ENCODE data around the gene FBXW4. TPM values are rescaled to one million over a fixed set of nuclear protein-coding genes. Genes with fewer than 3 reads are reported as not detected.

Gene FBXW4
- total RNA-seq, 1 donor, result 35.2 TPM

DNA sequence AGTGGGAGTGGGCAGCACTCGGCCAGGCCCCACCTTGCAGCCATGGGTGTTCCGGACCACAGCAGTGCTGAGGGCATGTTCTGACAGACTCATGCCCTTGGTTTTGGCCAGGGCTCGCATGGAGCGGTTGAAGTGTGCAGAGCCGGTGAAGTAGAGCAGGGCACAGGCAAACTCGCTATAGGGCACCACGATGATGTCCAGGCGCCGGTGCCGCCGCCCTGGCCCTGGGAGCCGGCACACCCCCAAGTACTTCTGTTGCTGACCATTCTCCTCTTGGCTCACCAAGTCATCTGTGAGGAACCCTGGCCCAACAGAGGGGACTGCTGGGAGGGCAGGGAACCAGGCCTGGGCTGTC, 115.5 kb downstream of the FBXW4 start:
- TF ChIP-seq, protein P1, sequence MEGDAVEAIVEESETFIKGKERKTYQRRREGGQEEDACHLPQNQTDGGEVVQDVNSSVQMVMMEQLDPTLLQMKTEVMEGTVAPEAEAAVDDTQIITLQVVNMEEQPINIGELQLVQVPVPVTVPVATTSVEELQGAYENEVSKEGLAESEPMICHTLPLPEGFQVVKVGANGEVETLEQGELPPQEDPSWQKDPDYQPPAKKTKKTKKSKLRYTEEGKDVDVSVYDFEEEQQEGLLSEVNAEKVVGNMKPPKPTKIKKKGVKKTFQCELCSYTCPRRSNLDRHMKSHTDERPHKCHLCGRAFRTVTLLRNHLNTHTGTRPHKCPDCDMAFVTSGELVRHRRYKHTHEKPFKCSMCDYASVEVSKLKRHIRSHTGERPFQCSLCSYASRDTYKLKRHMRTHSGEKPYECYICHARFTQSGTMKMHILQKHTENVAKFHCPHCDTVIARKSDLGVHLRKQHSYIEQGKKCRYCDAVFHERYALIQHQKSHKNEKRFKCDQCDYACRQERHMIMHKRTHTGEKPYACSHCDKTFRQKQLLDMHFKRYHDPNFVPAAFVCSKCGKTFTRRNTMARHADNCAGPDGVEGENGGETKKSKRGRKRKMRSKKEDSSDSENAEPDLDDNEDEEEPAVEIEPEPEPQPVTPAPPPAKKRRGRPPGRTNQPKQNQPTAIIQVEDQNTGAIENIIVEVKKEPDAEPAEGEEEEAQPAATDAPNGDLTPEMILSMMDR (IDR thresholded peaks at IDR 0.05; ENCODE audit: insufficient read depth, low read length), result no peak

DNA sequence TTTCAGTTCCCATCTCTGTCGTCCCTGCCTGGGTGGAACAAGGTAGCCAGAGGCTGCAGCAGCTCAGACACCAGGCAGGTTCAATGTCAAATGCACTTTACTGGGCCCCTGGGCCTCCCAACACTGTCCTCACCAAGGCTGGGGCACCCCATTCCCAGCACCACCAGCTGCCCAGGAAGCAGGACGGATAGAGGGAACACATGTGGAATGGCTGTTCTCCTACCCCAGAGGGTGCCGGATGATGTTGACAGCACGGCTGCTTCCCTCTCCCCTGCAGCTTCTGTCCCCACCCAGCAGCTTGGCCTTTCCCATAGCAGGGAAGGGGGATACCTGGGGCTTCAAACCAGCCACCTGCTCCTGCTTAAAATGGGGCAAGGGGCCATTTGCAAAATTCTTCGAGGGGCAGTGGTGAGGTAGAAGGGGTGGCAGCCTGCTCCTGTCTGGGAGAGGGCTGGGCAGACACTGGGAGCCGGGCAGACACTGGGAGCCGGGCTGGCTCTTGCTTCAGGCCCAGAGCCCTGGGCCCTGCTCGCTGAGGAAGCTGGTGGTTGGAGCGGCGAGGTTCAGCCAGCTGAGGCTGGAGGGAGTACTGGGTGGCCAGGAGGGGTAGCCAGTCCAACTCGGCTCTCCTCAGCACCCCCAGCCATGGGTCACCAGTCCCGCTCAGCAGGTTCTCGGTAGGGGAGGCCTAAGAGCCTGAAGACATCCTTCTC, 116.0 kb downstream of the FBXW4 start:
- no peak for DNase-seq (ENCODE audit: low read depth)
- no peak overlapping the region for H3K4me3 ChIP-seq (ENCODE audit: low read depth, low read length)
- TF ChIP-seq, protein P1 (IDR thresholded peaks at IDR 0.05; ENCODE audit: insufficient read depth, low read length), result no peak

More for the DNA sequence above, 115.5 kb downstream of the FBXW4 start:
- H3K4me3 ChIP-seq (ENCODE audit: low read depth, low read length), result no peak overlapping the region
- no peak for DNase-seq (ENCODE audit: low read depth)

DNA sequence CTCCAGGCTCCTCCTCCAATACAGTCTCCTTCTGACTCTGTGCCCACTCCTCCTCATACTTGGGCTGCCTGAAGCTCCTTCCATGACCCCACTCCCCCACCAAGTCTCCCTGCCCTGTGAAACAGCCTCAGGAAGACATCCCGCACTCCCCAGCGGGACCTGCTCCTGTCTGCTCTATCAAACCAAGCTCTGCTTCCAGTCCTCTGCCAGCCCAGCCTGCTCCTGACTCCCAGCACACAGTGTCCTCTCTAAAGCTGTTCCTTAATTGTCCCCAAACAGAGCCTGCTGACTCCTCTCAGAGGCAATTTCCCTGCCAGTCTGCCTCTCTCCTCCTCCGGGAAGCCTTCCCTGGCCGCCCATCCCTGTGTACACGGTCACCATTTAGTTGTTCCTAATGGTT, 116.8 kb downstream of the FBXW4 start:
- TF ChIP-seq, protein P1 (IDR thresholded peaks at IDR 0.05; ENCODE audit: insufficient read depth, low read length), result no peak
- H3K4me3 ChIP-seq (ENCODE audit: low read depth, low read length), result no peak overlapping the region
- DNase-seq (ENCODE audit: low read depth), result no peak

DNA sequence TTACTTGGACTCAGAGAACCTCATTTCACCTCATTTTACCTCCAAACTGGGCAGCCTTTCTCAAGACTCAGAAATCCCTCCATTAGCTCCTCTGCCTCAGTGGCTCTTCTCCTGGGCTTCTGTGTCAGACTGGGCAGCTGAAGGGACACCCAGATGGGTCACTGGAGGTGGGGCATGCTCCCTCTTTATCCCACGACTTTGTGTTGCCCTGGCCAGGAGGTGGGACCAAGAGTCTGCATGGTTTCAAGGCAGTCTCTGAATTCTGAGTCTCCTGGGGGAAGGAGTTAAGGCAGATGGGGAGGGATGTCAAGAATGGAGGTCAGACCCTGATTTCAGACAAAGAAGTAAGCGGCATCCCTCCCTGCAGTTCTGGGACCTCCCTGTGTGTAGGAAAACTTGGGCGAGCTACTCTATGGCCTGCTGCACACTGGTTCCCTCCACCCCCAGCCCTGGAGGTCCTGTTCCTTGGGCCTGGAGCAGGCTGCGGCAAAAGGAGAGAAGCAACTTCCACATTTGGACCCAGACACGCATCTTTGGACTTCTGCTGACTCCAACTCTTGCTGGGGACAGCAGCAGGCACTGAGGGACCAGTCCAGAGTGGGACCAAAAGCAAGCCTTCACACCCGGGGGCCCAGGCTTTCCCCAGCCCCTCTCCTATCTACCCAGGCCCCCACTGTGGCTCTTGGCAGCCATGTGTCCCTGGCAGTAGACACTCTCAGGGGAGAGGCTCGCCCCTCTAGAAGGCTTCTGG, 117.7 kb downstream of the FBXW4 start:
- no peak overlapping the region for H3K4me3 ChIP-seq (ENCODE audit: low read depth, low read length)
- no peak for DNase-seq (ENCODE audit: low read depth)
- TF ChIP-seq, protein P1 (IDR thresholded peaks at IDR 0.05; ENCODE audit: insufficient read depth, low read length), result no peak

DNA sequence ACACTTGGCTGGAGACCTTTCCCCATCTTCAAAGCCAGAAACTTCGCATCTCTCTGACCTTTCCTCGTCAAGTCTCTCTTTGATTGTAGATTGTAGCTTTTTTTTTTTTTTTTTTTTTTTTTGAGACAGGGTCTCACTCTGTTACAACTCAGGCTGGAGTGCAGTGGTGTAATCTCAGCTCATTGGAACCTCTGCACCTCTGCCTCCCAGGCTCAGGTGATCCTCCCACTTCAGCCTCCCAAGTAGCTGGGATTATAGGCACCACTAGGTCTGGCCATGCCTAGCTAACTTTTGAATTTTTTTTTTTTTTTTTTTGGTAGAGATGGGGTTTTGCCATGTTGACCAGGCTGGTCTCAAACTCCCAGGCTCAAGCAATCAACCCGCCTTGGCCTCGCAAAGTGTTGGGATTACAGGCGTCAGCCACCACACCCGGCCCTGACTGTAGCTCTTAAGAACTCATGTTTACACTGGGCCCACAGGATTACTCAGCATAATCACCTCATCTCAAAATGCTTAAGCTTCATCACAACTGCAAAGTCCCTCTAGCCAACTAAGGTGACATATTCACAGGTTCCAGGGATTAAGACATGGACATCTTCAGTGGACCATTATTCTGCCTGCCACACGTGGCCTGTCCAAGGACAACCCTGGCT, 118.6 kb downstream of the FBXW4 start:
- TF ChIP-seq, protein P1 (IDR thresholded peaks at IDR 0.05; ENCODE audit: insufficient read depth, low read length), result no peak
- peak; percentile 16 for DNase-seq (ENCODE audit: low read depth)
- no peak overlapping the region for H3K4me3 ChIP-seq (ENCODE audit: low read depth, low read length)

DNA sequence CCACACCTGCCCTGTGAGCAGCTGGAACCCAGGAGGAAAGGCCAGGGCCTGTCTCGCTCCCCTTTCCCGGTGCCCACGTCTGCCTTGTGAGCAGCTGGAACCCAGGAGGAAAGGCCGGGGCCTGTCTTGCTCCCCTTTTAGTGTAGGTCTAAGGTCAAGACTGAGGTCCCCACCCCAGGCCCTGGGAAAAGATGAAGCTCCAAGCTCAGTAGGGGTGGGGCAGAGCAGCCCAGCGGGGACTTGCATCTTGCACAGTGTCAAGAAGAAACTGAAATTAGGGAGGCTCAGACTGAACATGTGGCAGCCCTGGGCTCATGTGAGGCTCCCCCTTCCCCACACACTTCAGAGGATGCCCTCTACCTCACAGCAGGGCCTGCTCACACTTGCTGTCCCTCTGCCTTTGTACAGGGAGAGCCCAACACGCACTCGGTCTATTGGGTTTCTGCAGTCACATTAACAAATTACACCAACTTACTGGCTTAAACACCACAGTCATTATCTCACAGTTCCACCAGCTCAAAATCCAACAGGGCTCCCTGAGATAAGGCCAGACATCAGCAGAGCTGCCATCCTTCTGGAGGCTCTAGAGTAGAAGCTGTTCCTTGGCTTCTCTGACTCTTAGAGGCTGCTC, 119.3 kb downstream of the FBXW4 start:
- TF ChIP-seq, protein P1 (IDR thresholded peaks at IDR 0.05; ENCODE audit: insufficient read depth, low read length), result no peak
- H3K4me3 ChIP-seq (ENCODE audit: low read depth, low read length), result no peak overlapping the region
- no peak for DNase-seq (ENCODE audit: low read depth)
